ENCODE results near the gene PHKG2. TPM values are rescaled to one million over a fixed set of nuclear protein-coding genes. Genes with fewer than 3 reads are reported as not detected.

PHKG2 gene
- total RNA-seq, 4 donors from 2014 or later, result 22.4 to 25.8 (median 23.5) TPM

- Histone ChIP-seq H3K27ac (replicated peaks in 1 of 4) (no peak overlapping the region), H3K9me3 (no peaks in the 10 kb centered on the region), H3K36me3 (peaks cover 55 to 98% (median 86%) of the 10 kb centered on the region in 4 donors), H3K4me3 (no peak overlapping the region), H3K4me1 (peaks cover 0 to 5% (median 0%) of the 10 kb centered on the region in 4 donors), H3K27me3 (no peaks in the 10 kb centered on the region)
- TF ChIP-seq POLR2A (IDR thresholded peaks at IDR 0.05; ENCODE audit: low read depth) (no peak), EP300 (IDR thresholded peaks at IDR 0.05) (no peak), POLR2AphosphoS5 (IDR thresholded peaks at IDR 0.05) (no peak)
- TF ChIP-seq, protein P1, sequence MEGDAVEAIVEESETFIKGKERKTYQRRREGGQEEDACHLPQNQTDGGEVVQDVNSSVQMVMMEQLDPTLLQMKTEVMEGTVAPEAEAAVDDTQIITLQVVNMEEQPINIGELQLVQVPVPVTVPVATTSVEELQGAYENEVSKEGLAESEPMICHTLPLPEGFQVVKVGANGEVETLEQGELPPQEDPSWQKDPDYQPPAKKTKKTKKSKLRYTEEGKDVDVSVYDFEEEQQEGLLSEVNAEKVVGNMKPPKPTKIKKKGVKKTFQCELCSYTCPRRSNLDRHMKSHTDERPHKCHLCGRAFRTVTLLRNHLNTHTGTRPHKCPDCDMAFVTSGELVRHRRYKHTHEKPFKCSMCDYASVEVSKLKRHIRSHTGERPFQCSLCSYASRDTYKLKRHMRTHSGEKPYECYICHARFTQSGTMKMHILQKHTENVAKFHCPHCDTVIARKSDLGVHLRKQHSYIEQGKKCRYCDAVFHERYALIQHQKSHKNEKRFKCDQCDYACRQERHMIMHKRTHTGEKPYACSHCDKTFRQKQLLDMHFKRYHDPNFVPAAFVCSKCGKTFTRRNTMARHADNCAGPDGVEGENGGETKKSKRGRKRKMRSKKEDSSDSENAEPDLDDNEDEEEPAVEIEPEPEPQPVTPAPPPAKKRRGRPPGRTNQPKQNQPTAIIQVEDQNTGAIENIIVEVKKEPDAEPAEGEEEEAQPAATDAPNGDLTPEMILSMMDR (IDR thresholded peaks at IDR 0.05), result no peak
- 88% methylated on average over 14 of the region's 17 CpGs for WGBS
- no peak for DNase-seq (ENCODE audit: extremely low spot score)
- intact Hi-C loops (cut with DNase I), result no loop called here
Observed at GRCh38 chr16:30728899-30729672, 19.1 kb upstream of the PHKG2 start.

- Histone ChIP-seq H3K27ac (replicated peaks in 1 of 4) (no peak overlapping the region), H3K4me1 (no peaks in the 10 kb centered on the region), H3K36me3 (peaks cover 62 to 98% (median 87%) of the 10 kb centered on the region in 4 donors), H3K4me3 (no peak overlapping the region), H3K27me3 (no peaks in the 10 kb centered on the region), H3K9me3 (no peaks in the 10 kb centered on the region)
- TF ChIP-seq EP300 (IDR thresholded peaks at IDR 0.05) (no peak), POLR2AphosphoS5 (IDR thresholded peaks at IDR 0.05) (no peak), POLR2A (IDR thresholded peaks at IDR 0.05; ENCODE audit: low read depth) (no peak)
- TF ChIP-seq, protein P1 (IDR thresholded peaks at IDR 0.05), result no peak
- WGBS, result 94% methylated on average over 3 of the region's 3 CpGs
- intact Hi-C loops (cut with DNase I), result no loop called here
- DNase-seq (ENCODE audit: extremely low spot score), result no peak
Observed at GRCh38 chr16:30731411-30731810, 16.8 kb upstream of the PHKG2 start.

DNA sequence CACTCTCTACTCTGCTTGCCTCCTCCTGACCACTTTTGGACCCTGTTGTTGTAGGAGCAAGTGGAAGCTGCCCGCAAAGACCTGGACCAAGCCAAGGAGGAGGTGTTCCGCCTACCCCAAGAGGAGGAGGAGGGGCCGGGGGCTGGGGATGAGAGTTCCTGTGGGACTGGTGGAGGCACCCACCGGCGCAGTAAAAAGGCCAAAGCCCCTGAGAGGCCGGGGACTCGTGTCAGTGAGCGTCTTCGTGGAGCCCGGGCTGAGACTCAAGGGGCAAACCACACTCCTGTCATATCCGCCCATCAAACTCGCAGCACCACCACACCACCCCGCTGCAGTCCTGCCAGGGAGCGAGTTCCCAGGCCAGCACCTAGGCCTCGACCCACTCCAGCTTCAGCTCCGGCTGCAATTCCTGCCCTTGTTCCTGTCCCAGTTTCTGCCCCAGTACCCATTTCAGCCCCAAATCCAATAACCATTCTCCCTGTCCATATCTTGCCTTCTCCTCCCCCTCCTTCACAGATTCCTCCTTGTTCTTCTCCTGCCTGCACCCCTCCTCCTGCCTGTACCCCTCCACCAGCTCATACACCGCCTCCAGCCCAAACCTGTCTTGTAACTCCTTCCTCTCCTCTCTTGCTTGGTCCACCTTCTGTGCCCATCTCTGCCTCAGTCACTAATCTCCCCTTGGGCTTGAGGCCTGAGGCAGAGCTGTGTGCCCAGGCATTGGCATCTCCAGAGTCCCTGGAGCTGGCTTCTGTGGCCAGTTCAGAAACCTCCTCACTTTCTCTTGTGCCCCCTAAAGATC, 11.0 kb upstream of the PHKG2 start:
- TF ChIP-seq, protein P1 (IDR thresholded peaks at IDR 0.05), result no peak
- TF ChIP-seq POLR2AphosphoS5 (IDR thresholded peaks at IDR 0.05), result no peak
- DNase-seq (ENCODE audit: extremely low spot score), result no peak
- Histone ChIP-seq H3K27ac (replicated peaks in 1 of 4) (no peak overlapping the region), H3K27me3 (no peaks in the 10 kb centered on the region), H3K4me1 (peaks cover 22 to 30% (median 25%) of the 10 kb centered on the region in 4 donors), H3K9me3 (no peaks in the 10 kb centered on the region), H3K36me3 (peaks cover 64 to 78% (median 76%) of the 10 kb centered on the region in 4 donors), H3K4me3 (no peak overlapping the region)
- intact Hi-C loops (cut with DNase I), result no loop called here
- 90% methylated on average over 17 of the region's 17 CpGs for WGBS

DNA sequence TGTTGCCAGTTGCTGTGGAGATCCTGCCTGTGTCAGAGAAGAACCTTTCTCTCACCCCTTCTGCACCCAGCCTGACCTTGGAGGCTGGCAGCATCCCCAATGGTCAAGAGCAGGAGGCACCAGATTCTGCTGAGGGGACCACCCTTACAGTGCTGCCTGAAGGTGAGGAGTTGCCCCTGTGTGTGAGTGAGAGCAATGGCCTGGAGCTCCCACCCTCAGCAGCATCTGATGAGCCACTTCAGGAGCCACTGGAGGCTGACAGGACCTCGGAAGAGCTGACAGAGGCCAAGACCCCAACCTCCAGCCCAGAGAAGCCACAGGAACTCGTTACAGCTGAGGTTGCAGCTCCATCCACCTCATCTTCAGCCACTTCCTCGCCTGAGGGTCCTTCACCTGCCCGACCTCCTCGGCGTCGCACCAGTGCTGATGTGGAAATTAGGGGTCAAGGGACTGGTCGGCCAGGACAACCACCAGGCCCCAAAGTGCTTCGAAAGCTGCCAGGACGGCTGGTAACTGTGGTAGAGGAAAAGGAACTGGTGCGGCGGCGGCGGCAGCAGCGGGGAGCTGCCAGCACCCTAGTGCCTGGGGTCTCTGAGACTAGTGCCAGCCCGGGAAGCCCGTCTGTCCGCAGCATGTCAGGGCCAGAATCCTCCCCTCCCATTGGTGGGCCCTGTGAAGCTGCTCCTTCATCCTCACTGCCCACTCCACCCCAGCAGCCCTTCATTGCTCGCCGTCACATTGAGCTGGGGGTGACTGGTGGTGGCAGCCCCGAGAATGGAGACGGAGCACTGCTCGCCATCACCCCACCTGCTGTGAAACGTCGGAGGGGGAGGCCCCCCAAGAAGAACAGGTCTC, 10.2 kb upstream of the PHKG2 start:
- WGBS, result 87% methylated on average over 22 of the region's 25 CpGs
- no peaks in the 10 kb centered on the region for H3K9me3 ChIP-seq
- intact Hi-C loops (cut with DNase I), result no loop called here
- no peak overlapping the region for H3K27ac ChIP-seq (replicated peaks in 1 of 4)
- H3K36me3 ChIP-seq, result peaks cover 64 to 72% (median 70%) of the 10 kb centered on the region in 4 donors
- H3K4me1 ChIP-seq, result peaks cover 22 to 35% (median 29%) of the 10 kb centered on the region in 4 donors
- H3K27me3 ChIP-seq, result no peaks in the 10 kb centered on the region
- H3K4me3 ChIP-seq, result no peak overlapping the region
- TF ChIP-seq POLR2A (IDR thresholded peaks at IDR 0.05; ENCODE audit: low read depth) (no peak), POLR2AphosphoS5 (IDR thresholded peaks at IDR 0.05) (no peak), EP300 (IDR thresholded peaks at IDR 0.05) (no peak)
- TF ChIP-seq, protein P1 (IDR thresholded peaks at IDR 0.05), result no peak
- DNase-seq (ENCODE audit: extremely low spot score), result no peak

Measured in esophagus muscularis mucosa (tissue), 4 donors.